HuH-7.5 (cell line): ENCODE results near the gene MROH8.
"Not testable (repeated sequence)": the region's sequence is repeated elsewhere in the genome, so short reads cannot be mapped to it uniquely, and the experiment has no call there.

Experiments used
- DNase-seq: peaks from one replicate; pipeline ENCODE4 v3.0.0; 2011; ENCODE audit warnings: low spot score

The MROH8 gene

GRCh38 chr20:37090407-37090806, 88.9 kb downstream of the MROH8 start:
- DNase-seq: no peak

GRCh38 chr20:37081717-37082289, 97.5 kb downstream of the MROH8 start:
- DNase-seq: no peak

- no peak for DNase-seq
Observed at GRCh38 chr20:37077009-37077408, 102.3 kb downstream of the MROH8 start.

GRCh38 chr20:37075932-37076685, 103.2 kb downstream of the MROH8 start:
- DNase-seq: no peak

- DNase-seq: no peak
Observed at GRCh38 chr20:37072293-37073196, 106.8 kb downstream of the MROH8 start.

- no peak for DNase-seq
Observed at GRCh38 chr20:37071481-37071911, 107.9 kb downstream of the MROH8 start.

GRCh38 chr20:37069563-37069962, 109.8 kb downstream of the MROH8 start:
- DNase-seq: not testable (repeated sequence)

- no peak for DNase-seq
Observed at GRCh38 chr20:37066168-37066567, 113.2 kb downstream of the MROH8 start.

GRCh38 chr20:37055276-37055675, 124.1 kb downstream of the MROH8 start:
- DNase-seq: no peak

- no peak for DNase-seq
Observed at GRCh38 chr20:37053230-37053950, 126.0 kb downstream of the MROH8 start.
